T47D (cell line): ENCODE data around the gene AQP6.

Source experiments
- DNase-seq, 2 experiments: peaks; one replicate each; pipeline versions ENCODE4 v3.0.0 to v3.0.0-alpha.2; 2011 to 2012; ENCODE audit warnings: low read depth in 1 of 2, low spot score in 1 of 2
- JUND ChIP-seq: IDR thresholded peaks from 2 replicates; pipeline ENCODE4 v1.6.1; 2012; ENCODE audit warnings: low read depth
- in situ Hi-C: cut with HindIII; loops from 2 replicates; pipeline ENCODE4 v1.10.0; 2016; ENCODE audit warnings: low sequenced_read_pairs, low pct_unique_long_range_greater_than_20kb

The AQP6 gene

GRCh38 chr12:50013361-50014147 is 40.8 kb downstream of the AQP6 start:
- DNase-seq = no peak
- in situ Hi-C loops = no loop called here

GRCh38 chr12:50014342-50014741 is 41.6 kb downstream of the AQP6 start:
- in situ Hi-C loops = no loop called here
- DNase-seq = no peak
- no peak for TF ChIP-seq JUND

More at GRCh38 chr12:50013361-50014147, 40.8 kb downstream of the AQP6 start:
- TF ChIP-seq JUND = no peak

GRCh38 chr12:50016501-50017475 is 44.0 kb downstream of the AQP6 start:
- no peak for DNase-seq
- in situ Hi-C loops = no loop called here
- no peak for TF ChIP-seq JUND

- in situ Hi-C loops = no loop called here
- no peak for TF ChIP-seq JUND
- DNase-seq = no peak
These were observed 44.9 kb downstream of the AQP6 start for GRCh38 chr12:50017641-50018040.

GRCh38 chr12:50018154-50018553 is 45.4 kb downstream of the AQP6 start:
- no peak for TF ChIP-seq JUND
- DNase-seq = no peak
- in situ Hi-C loops = no loop called here

GRCh38 chr12:50018968-50019367 is 46.2 kb downstream of the AQP6 start:
- DNase-seq = no peak
- no peak for TF ChIP-seq JUND
- in situ Hi-C loops = no loop called here

- DNase-seq = no peak
- in situ Hi-C loops = no loop called here
- no peak for TF ChIP-seq JUND
These were observed 46.8 kb downstream of the AQP6 start for GRCh38 chr12:50019524-50019923.

- no peak for TF ChIP-seq JUND
- in situ Hi-C loops = no loop called here
- DNase-seq = no peak
These were observed 48.3 kb downstream of the AQP6 start for GRCh38 chr12:50021031-50021430.

- TF ChIP-seq JUND = no peak
- no peak for DNase-seq
- in situ Hi-C loops = no loop called here
These were observed 50.2 kb downstream of the AQP6 start for GRCh38 chr12:50022903-50023302.

GRCh38 chr12:50024227-50024626 is 51.5 kb downstream of the AQP6 start:
- TF ChIP-seq JUND = no peak
- no peak for DNase-seq
- in situ Hi-C loops = no loop called here

GRCh38 chr12:50024805-50025186 is 52.0 kb downstream of the AQP6 start:
- peak in 1 of 2 experiments; percentile 33 for DNase-seq
- in situ Hi-C loops = no loop called here
- no peak for TF ChIP-seq JUND

GRCh38 chr12:50025187-50026059 is 52.7 kb downstream of the AQP6 start, which contains the start of gene RACGAP1:
Gene RACGAP1, minus strand, starts transcription at chr12:50025494. Its CDS starts 8,779 bp downstream, at chr12:50016715.
- DNase-seq = peak; percentile 99 to 100
- in situ Hi-C loops = no loop called here
- TF ChIP-seq JUND = no peak

GRCh38 chr12:50026691-50027090 is 53.9 kb downstream of the AQP6 start:
- TF ChIP-seq JUND = no peak
- DNase-seq = no peak
- in situ Hi-C loops = no loop called here
